Measurements from ENCODE around the gene RSRC1.

Gene RSRC1

GRCh38 chr3:158330870-158331269 lies 221.0 kb downstream of the RSRC1 start:
- Histone ChIP-seq H3K79me1 (ENCODE audit: low read depth, low read length) (no peaks in the 10 kb centered on the region), H3K4me1 (ENCODE audit: control insufficient read depth in 2 of 2, insufficient read depth in 1 of 2, low read depth in 1 of 2, low read length in 2 of 2) (no peaks in the 10 kb centered on the region), H3K4me3 (ENCODE audit: low read length in 2 of 2) (no peak overlapping the region), H3K4me2 (ENCODE audit: insufficient read depth, low read length, poor library complexity, severe bottlenecking) (no peak overlapping the region), H2BK120ac (ENCODE audit: low read depth, low read length) (no peak overlapping the region), H3K4ac (ENCODE audit: low read length) (no peak overlapping the region), H3K27me3 (ENCODE audit: control insufficient read depth in 3 of 3, insufficient read depth in 3 of 3, low read depth in 1 of 3, low read length in 3 of 3) (no peaks in the 10 kb centered on the region), H3K14ac (ENCODE audit: low read length) (no peak overlapping the region), H4K91ac (ENCODE audit: low read depth, low read length, poor library complexity) (no peak overlapping the region), H3K9ac (ENCODE audit: low read depth, low read length, poor library complexity) (no peak overlapping the region), H2AK5ac (ENCODE audit: low read depth, low read length) (no peak overlapping the region), H2AFZ (ENCODE audit: low read length) (no peak overlapping the region), H2BK15ac (ENCODE audit: low read length) (no peak overlapping the region), H3K36me3 (replicated peaks in 1 of 2; ENCODE audit: control insufficient read depth in 2 of 2, insufficient read depth in 2 of 2, low read length in 2 of 2) (no peaks in the 10 kb centered on the region), H3K23ac (ENCODE audit: low read depth, low read length, poor library complexity) (no peak overlapping the region), H2BK12ac (ENCODE audit: low read length) (no peak overlapping the region), H2BK5ac (ENCODE audit: low read length) (no peak overlapping the region), H3K9me3 (replicated peaks in 1 of 2; ENCODE audit: control insufficient read depth in 2 of 2, insufficient read depth in 1 of 2, low read depth in 1 of 2, low read length in 2 of 2) (no peaks in the 10 kb centered on the region), H4K8ac (ENCODE audit: low read depth, low read length) (no peak overlapping the region), H3K27ac (replicated peaks; ENCODE audit: low read length) (no peak overlapping the region), H3K18ac (ENCODE audit: low read length) (no peak overlapping the region)
- no CpG with 5 or more reads among the region's 1 CpG for WGBS, 2 donors (ENCODE audit: extremely low coverage in 2 of 2, insufficient read length in 2 of 2, insufficient replicate concordance in 1 of 2)
- no peak for DNase-seq (ENCODE audit: low spot score)

GRCh38 chr3:158333736-158334135 lies 223.8 kb downstream of the RSRC1 start:
- H3K18ac ChIP-seq (ENCODE audit: low read length): no peak overlapping the region
- H3K9ac ChIP-seq (ENCODE audit: low read depth, low read length, poor library complexity): no peak overlapping the region
- H3K4ac ChIP-seq (ENCODE audit: low read length): no peak overlapping the region
- H3K14ac ChIP-seq (ENCODE audit: low read length): no peak overlapping the region
- H4K8ac ChIP-seq (ENCODE audit: low read depth, low read length): no peak overlapping the region
- no peak overlapping the region for H3K4me2 ChIP-seq (ENCODE audit: insufficient read depth, low read length, poor library complexity, severe bottlenecking)
- no peaks in the 10 kb centered on the region for H3K36me3 ChIP-seq (replicated peaks in 1 of 2; ENCODE audit: control insufficient read depth in 2 of 2, insufficient read depth in 2 of 2, low read length in 2 of 2)
- H3K9me3 ChIP-seq (replicated peaks in 1 of 2; ENCODE audit: control insufficient read depth in 2 of 2, insufficient read depth in 1 of 2, low read depth in 1 of 2, low read length in 2 of 2): no peaks in the 10 kb centered on the region
- WGBS, 2 donors (ENCODE audit: extremely low coverage in 2 of 2, insufficient read length in 2 of 2, insufficient replicate concordance in 1 of 2): no CpG with 5 or more reads among the region's 1 CpG
- no peak overlapping the region for H3K4me3 ChIP-seq (ENCODE audit: low read length in 2 of 2)
- no peak overlapping the region for H2BK15ac ChIP-seq (ENCODE audit: low read length)
- H3K4me1 ChIP-seq (ENCODE audit: control insufficient read depth in 2 of 2, insufficient read depth in 1 of 2, low read depth in 1 of 2, low read length in 2 of 2): peaks cover 0 to 1% of the 10 kb centered on the region in 2 donors
- no peaks in the 10 kb centered on the region for H3K27me3 ChIP-seq (ENCODE audit: control insufficient read depth in 3 of 3, insufficient read depth in 3 of 3, low read depth in 1 of 3, low read length in 3 of 3)
- no peak overlapping the region for H2BK5ac ChIP-seq (ENCODE audit: low read length)
- no peak overlapping the region for H3K23ac ChIP-seq (ENCODE audit: low read depth, low read length, poor library complexity)
- no peak overlapping the region for H4K91ac ChIP-seq (ENCODE audit: low read depth, low read length, poor library complexity)
- no peak overlapping the region for H2BK120ac ChIP-seq (ENCODE audit: low read depth, low read length)
- no peak overlapping the region for H2AFZ ChIP-seq (ENCODE audit: low read length)
- DNase-seq (ENCODE audit: low spot score): no peak
- H2AK5ac ChIP-seq (ENCODE audit: low read depth, low read length): no peak overlapping the region
- no peaks in the 10 kb centered on the region for H3K79me1 ChIP-seq (ENCODE audit: low read depth, low read length)
- no peak overlapping the region for H3K27ac ChIP-seq (replicated peaks; ENCODE audit: low read length)
- no peak overlapping the region for H2BK12ac ChIP-seq (ENCODE audit: low read length)

GRCh38 chr3:158337110-158337509 lies 227.2 kb downstream of the RSRC1 start:
- no peak overlapping the region for H3K23ac ChIP-seq (ENCODE audit: low read depth, low read length, poor library complexity)
- H3K27me3 ChIP-seq (ENCODE audit: control insufficient read depth in 3 of 3, insufficient read depth in 3 of 3, low read depth in 1 of 3, low read length in 3 of 3): no peaks in the 10 kb centered on the region
- no peak overlapping the region for H3K14ac ChIP-seq (ENCODE audit: low read length)
- H3K4me2 ChIP-seq (ENCODE audit: insufficient read depth, low read length, poor library complexity, severe bottlenecking): no peak overlapping the region
- H3K79me1 ChIP-seq (ENCODE audit: low read depth, low read length): no peaks in the 10 kb centered on the region
- DNase-seq (ENCODE audit: low spot score): no peak
- H3K18ac ChIP-seq (ENCODE audit: low read length): no peak overlapping the region
- no peak overlapping the region for H2BK120ac ChIP-seq (ENCODE audit: low read depth, low read length)
- H3K4ac ChIP-seq (ENCODE audit: low read length): no peak overlapping the region
- H2BK12ac ChIP-seq (ENCODE audit: low read length): no peak overlapping the region
- H3K9ac ChIP-seq (ENCODE audit: low read depth, low read length, poor library complexity): no peak overlapping the region
- H2AK5ac ChIP-seq (ENCODE audit: low read depth, low read length): no peak overlapping the region
- no peaks in the 10 kb centered on the region for H3K9me3 ChIP-seq (replicated peaks in 1 of 2; ENCODE audit: control insufficient read depth in 2 of 2, insufficient read depth in 1 of 2, low read depth in 1 of 2, low read length in 2 of 2)
- no peak overlapping the region for H2BK5ac ChIP-seq (ENCODE audit: low read length)
- no peak overlapping the region for H3K27ac ChIP-seq (replicated peaks; ENCODE audit: low read length)
- H3K36me3 ChIP-seq (replicated peaks in 1 of 2; ENCODE audit: control insufficient read depth in 2 of 2, insufficient read depth in 2 of 2, low read length in 2 of 2): no peaks in the 10 kb centered on the region
- peaks cover 0 to 1% of the 10 kb centered on the region in 2 donors for H3K4me1 ChIP-seq (ENCODE audit: control insufficient read depth in 2 of 2, insufficient read depth in 1 of 2, low read depth in 1 of 2, low read length in 2 of 2)
- H3K4me3 ChIP-seq (ENCODE audit: low read length in 2 of 2): no peak overlapping the region
- no peak overlapping the region for H2AFZ ChIP-seq (ENCODE audit: low read length)
- H2BK15ac ChIP-seq (ENCODE audit: low read length): no peak overlapping the region
- no CpG with 5 or more reads among the region's 7 CpGs for WGBS, 2 donors (ENCODE audit: extremely low coverage in 2 of 2, insufficient read length in 2 of 2, insufficient replicate concordance in 1 of 2)
- no peak overlapping the region for H4K91ac ChIP-seq (ENCODE audit: low read depth, low read length, poor library complexity)
- H4K8ac ChIP-seq (ENCODE audit: low read depth, low read length): no peak overlapping the region

- Histone ChIP-seq H3K4me3 (ENCODE audit: low read length in 2 of 2) (no peak overlapping the region), H2BK5ac (ENCODE audit: low read length) (no peak overlapping the region), H4K8ac (ENCODE audit: low read depth, low read length) (no peak overlapping the region), H2BK12ac (ENCODE audit: low read length) (no peak overlapping the region), H2BK120ac (ENCODE audit: low read depth, low read length) (no peak overlapping the region), H2AFZ (ENCODE audit: low read length) (no peak overlapping the region), H3K18ac (ENCODE audit: low read length) (no peak overlapping the region), H3K27me3 (ENCODE audit: control insufficient read depth in 3 of 3, insufficient read depth in 3 of 3, low read depth in 1 of 3, low read length in 3 of 3) (no peaks in the 10 kb centered on the region), H3K27ac (replicated peaks; ENCODE audit: low read length) (no peak overlapping the region), H3K23ac (ENCODE audit: low read depth, low read length, poor library complexity) (no peak overlapping the region), H4K91ac (ENCODE audit: low read depth, low read length, poor library complexity) (no peak overlapping the region), H3K4me2 (ENCODE audit: insufficient read depth, low read length, poor library complexity, severe bottlenecking) (no peak overlapping the region), H2BK15ac (ENCODE audit: low read length) (no peak overlapping the region), H3K14ac (ENCODE audit: low read length) (no peak overlapping the region), H3K9ac (ENCODE audit: low read depth, low read length, poor library complexity) (no peak overlapping the region), H3K36me3 (replicated peaks in 1 of 2; ENCODE audit: control insufficient read depth in 2 of 2, insufficient read depth in 2 of 2, low read length in 2 of 2) (no peaks in the 10 kb centered on the region), H3K79me1 (ENCODE audit: low read depth, low read length) (no peaks in the 10 kb centered on the region), H3K9me3 (replicated peaks in 1 of 2; ENCODE audit: control insufficient read depth in 2 of 2, insufficient read depth in 1 of 2, low read depth in 1 of 2, low read length in 2 of 2) (no peaks in the 10 kb centered on the region), H2AK5ac (ENCODE audit: low read depth, low read length) (no peak overlapping the region), H3K4ac (ENCODE audit: low read length) (no peak overlapping the region), H3K4me1 (ENCODE audit: control insufficient read depth in 2 of 2, insufficient read depth in 1 of 2, low read depth in 1 of 2, low read length in 2 of 2) (peaks cover 0 to 1% of the 10 kb centered on the region in 2 donors)
- DNase-seq (ENCODE audit: low spot score): no peak
Measured at GRCh38 chr3:158339638-158340037, 229.7 kb downstream of the RSRC1 start.

Measured in neuronal stem cell (in vitro differentiated cells).